GM18867 (cell line): ENCODE results near the gene SRP19.
"Not testable (repeated sequence)": the region's sequence is repeated elsewhere in the genome, so short reads cannot be mapped to it uniquely, and the experiment has no call there.

Experiments
- ATAC-seq: cut with Tn5 transposase; IDR thresholded peaks from one replicate; pipeline ENCODE4 v1.9.1; 2021; ENCODE audit warnings: mild to moderate bottlenecking, moderate library complexity; ENCODE audit not compliant: unreplicated experiment

The SRP19 gene

DNA sequence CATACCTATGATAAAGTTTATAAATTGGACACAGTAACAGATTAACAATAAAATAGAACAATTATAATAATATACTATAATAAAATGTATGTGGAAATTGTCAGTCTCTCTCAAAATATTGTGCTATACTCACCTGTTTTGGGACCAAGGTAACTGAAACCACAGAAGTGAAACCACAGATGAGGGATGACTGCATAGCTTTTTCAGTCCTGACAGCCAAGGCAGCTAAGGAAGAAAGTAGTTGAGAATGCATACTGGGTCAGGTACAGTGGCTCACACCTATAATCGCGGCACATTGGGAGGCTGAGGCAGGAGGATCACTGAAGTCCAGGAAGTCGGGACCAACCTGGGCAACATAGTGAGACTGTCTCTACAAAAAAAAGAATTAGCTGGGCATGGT lies 8.9 kb downstream of the SRP19 start:
- peak; percentile 88 for ATAC-seq

DNA sequence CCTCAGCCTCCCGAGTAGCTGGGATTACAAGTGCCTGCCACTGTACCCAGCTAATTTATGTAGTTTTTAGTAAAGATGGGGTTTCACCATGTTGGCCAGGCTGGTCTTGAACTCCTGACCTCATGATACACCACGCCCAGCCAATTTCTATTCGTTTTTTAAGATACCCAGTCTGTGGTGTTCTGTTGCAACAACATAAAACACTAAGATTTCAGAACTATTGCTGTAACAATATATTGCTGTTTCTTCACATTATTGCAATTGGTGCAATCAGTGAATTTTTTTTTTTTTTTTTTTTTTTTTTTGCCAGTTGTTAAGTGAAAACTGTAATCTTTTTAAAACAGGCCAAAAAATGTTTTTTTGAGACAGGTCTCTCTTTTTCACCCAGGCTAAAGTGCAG lies 9.9 kb downstream of the SRP19 start:
- no peak for ATAC-seq

DNA sequence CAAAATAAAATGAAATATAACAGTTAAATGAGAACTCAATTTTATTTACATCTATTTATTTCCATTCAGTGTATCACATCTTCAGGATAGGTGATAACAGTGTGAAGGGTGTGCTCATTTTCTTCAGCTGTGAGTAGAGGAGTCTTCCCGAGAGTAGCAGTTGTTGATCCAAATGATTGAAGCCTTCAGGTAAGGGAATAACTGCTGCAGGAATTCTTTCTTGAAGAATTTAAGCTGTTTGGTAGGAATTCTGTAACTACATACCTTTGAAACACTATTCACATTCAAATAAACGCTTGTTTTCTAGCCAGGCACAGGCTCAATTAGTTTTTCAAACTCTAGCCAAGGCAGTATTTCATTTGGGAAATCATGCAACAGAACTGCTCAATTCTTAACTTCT lies 15.3 kb downstream of the SRP19 start:
- ATAC-seq, result no peak

DNA sequence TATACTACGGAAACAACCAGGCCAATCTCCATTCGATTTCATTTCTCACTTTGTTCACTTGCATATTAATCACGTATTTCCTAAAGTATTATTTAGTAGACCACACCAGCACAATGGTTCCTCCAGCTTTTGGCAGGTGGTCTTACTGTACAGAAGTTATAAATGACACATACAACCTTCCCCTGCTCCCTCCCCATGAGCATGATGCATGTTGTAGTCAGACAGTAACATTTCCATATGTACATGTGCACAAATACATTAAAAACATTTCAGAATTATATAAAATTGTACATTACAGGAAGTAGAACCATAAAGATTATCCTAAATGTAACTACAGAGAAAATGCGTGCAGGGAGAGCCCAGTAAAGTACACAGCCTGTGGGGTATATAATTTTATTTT lies 17.0 kb downstream of the SRP19 start:
- no peak for ATAC-seq

DNA sequence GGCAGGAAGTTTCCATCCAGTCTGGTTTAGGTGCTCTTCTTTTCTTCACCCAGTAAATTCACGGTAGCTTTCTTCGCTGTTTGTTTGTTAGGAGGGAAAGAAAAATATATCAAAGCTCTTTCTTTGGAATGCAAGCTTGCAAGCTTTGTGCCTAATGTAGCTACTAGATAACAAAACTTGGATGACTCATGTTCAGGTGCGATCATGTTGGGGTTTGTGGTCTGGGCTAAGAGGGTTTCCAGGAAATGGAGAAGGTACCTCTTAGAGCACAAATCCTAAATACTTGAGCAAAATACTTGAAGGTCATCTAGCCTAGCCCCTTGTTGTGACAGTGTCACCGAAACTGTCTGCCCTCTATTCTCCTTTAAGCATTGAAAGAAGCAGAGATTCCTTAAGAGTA lies 17.7 kb downstream of the SRP19 start:
- no peak for ATAC-seq

DNA sequence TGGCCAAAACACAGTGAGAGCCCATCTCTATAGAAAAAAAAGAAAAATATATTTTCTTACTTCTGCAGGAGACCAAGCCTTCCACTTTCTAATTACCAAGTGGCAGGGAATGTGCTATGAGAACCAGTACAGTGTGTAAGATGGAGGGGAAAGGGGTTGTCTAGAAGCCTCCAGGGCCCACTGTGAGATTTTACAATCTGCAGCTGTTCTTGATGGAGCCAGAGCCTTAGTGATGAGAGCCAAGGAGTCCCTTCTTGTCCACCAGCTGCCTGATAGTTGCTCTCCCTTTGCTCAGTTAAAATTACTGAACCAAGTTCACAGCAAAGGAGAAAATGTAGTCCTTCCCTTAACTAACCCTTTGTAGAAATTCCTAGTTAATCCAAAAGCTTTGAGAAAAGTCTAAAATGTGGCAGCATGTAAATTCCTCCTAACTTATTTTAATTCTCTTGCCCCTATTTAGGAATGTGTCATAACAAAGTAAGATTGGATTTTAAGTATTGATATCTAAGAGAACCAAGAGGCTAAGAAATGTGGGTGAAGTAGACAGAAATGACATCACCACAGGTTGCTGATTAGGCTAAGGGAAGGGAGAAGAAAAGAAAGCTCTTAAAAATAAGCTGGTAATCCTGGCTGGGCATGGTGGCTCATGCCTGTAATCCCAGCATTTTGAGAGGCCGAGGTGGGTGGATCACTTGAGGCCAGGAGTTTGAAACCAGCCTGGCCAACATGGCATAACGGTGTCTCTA lies 19.3 kb downstream of the SRP19 start:
- no peak for ATAC-seq

DNA sequence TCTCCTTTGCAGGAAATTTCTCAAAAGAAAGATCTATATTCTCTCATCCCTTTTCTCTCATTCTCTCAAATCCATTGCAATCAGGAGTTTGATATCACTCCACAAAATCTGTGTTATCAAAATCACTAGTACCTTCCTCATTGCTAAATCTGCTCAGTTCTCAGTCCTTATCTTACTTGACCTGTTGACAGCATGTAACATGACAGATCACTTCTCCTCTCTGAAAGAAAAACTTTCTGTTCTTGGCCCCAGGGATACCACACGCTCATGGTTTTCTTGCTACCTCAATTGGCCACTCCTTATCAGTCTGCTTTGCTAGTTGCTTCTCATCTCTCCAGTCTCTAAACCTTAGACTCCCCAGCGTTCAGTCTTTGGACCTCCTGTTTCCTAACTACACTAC lies 22.1 kb downstream of the SRP19 start:
- ATAC-seq, result no peak

DNA sequence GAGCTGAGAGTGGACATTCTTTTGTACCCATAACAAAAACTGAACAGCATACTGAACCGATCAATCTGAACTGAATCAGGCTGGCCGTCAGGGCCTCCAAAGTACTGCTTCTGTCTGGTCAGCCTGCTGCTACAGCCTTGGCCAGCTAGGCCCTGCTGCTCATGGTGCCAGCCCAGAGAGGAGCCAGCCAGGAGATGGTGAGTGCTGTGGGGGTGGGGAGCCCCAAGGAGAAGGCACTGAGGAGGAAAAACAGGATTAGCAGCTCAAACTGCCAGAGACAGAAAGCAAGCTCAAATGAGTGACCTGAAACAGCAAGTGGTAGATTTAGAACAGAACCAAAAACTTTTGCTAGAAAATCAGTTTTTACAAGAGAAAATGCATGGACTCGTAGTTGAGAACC lies 23.9 kb downstream of the SRP19 start:
- no peak for ATAC-seq

DNA sequence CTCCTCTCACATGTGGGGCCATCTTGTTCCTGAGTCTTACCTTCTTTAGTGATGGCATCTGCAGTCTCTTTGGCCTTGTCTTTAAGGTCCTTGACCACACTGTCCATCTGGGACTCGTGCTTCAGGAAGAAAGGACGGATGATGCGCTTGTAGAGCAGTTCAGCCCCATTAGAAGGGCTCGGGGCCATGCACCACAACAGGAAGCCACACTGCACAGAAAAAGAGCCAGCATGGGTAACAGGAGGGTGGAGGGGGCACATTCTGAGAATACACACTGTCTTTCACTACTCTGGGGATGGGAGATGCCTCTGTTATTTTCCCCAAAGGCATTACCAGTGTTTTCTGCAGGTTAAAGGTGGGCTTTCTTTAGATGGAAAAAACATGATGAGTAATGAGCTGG lies 25.9 kb downstream of the SRP19 start:
- ATAC-seq, result no peak

DNA sequence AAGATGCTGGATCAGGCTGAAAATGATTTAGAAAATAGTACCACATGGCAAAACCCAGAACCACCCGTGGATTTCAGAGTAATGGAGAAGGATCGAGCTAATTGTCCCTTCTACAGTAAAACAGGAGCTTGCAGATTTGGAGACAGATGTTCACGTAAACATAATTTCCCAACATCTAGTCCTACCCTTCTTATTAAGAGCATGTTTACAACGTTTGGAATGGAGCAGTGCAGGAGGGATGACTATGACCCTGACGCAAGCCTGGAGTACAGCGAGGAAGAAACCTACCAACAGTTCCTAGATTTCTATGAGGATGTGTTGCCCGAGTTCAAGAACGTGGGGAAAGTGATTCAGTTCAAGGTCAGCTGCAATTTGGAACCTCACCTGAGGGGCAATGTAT lies 31.0 kb downstream of the SRP19 start:
- ATAC-seq, result not testable (repeated sequence)

DNA sequence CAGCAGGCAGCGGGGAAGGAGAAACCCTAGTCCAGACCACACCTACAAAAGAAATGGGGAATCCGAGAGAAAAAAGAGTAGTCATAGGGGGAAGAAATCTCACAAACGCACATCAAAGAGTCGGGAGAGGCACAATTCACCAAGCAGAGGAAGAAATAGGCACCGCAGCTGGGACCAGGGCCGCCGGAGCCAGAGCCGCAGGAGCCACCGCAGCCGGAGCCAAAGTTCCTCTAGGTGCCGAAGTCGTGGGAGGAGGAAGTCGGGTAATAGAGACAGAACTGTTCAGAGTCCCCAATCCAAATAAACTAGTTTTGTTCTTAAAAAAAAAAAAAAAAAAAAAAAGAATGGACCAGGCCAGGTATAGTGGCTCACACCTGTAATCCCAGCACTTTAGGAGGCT lies 31.7 kb downstream of the SRP19 start:
- no peak for ATAC-seq

DNA sequence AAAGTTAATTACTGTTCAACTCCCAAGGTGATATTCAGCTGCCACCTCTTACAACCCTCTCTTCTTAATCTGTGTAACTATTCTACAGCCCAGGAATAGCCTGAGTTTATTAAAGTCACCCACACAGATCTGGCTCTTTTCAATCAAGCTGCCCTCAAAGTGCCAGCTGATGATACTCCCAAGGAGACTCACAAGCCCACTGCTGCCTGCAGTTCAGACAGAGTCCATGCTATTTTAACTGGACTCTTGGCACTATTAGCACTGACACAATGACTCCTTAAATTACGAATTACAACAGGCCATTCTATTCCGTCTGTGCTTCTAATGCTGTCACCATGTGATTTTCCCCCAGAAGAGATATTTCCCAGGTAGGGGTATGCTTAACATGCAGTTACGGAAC lies 34.6 kb downstream of the SRP19 start:
- ATAC-seq, result no peak

DNA sequence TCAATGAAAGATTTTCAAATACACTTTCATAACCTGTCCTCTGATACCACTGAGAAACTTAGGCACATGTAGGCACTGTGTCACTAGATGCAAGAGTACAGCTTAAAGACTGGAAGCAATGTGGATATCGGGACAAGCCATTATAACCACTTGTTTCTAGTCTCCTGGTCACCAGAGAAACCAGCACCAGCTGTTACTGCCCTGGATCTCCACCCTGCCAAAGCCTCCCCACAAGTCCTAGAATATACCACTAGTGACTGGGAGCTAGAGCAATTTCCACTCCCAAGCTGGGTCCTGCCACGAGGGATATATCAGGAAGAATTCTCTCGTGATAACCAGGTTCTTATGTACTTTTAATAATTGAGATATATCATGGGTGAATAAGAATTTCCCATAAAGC lies 41.5 kb downstream of the SRP19 start:
- no peak for ATAC-seq

DNA sequence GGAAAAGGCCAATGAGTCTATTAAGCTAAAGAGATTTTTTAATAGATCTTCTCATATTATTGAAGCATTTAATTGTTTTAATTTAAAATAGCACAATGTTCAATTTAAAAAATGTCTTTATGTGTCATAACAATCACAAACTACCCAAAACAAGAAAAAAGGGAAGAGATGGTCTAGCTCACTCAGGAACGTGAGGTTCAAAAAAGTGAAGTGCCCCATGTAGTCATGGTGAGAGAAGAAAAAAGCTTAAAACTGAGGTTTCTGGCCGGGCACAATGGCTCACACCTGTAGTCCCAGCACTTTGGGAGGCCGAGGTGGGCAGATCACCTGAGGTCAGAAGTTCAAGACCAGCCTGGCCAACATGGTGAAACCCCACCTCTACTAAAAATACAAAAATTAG lies 43.9 kb downstream of the SRP19 start:
- ATAC-seq, result not testable (repeated sequence)

DNA sequence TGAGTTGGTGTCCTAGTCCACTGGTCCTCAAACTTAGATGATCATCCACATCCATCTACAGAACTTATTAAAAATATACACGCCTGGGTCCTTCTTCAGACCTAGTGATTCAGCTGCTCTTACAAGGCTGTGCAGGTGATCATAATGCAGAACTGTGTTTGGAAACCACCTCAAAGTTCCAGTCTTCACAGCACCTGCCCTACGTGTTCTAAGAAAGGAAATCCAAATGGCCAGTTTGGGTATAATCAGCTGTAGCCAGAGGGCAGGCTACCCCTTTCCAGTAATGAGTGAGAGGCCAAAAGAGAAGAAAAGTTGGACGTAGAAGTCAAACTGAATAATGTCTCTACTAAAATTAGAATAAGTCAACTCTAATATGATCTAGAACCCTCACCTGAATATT lies 45.5 kb downstream of the SRP19 start:
- ATAC-seq, result no peak

DNA sequence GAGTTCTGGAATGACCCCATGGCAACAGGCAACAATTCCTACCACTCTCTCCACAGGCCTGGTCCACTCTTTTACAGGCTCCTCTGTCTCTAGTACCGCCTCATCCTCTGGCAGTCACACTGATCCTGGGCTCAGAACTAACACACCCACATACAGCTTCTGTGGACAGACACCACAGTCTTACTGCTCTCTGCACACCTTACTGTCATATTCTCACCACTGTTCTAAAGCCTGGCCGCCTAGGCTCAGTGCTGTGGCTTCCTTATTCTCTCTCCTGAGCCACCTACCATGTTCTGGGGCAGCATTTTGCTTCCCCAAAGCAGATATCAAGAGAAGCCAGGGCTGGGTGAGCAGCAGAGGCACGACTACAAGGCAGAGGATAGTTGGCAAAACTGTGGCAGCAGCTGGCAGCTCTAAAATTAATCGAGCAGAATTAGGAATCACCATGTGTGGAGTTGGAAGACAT lies 46.1 kb downstream of the SRP19 start:
- no peak for ATAC-seq

DNA sequence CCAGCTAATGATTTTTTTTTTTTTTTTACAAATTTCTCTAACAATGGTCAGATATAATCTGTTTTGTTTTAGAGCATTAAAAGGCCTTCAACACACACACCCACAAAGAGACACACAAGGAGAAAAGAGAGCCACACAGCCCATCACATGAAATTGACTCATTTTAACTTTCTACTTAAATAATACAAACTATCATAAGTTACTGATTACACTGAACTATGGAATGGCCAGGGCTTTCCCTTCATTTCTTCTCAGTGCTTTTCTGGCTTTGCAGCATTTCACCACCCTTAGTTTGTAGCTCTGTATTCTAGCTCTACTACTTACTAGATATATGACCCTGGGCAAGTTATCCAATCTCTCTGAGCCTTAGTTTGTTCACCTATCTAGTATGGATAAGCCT lies 47.8 kb downstream of the SRP19 start:
- ATAC-seq, result no peak

DNA sequence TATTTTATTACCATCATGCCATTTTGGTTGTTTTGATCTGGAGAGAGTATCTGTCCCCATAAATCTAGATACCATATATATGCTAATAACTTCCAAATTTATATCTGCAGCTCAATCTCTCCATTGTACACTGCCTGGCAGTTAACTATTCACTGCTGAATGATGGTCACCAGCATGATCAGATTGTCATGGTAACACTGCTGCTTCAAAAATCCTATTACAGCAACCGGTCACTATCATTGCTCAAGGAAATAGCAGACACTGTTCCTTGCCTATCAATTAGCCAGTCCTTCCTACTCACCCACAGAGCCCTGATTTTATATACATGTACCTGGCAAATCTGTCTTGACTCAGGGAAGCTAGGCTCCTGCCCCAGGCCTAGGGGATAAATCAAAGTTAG lies 49.4 kb downstream of the SRP19 start:
- ATAC-seq, result no peak

DNA sequence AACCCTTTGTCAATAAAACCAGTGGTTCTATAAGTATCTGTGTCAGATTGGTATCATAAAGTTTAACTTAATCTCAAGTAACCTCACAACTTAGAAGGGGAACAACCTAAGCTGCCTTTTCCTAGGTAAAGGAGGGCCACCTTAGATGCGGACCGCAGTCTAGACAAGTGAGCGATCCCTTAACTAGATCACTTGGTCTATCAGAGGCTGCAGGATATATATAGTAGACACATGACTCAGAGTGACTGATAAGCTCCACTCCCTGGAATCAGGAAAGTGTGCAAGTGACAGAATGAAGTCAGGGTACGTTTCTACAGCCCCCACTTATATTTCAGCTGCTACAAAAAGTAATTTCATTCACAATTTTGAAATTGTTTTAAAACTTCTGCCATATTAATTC lies 53.5 kb downstream of the SRP19 start:
- no peak for ATAC-seq

DNA sequence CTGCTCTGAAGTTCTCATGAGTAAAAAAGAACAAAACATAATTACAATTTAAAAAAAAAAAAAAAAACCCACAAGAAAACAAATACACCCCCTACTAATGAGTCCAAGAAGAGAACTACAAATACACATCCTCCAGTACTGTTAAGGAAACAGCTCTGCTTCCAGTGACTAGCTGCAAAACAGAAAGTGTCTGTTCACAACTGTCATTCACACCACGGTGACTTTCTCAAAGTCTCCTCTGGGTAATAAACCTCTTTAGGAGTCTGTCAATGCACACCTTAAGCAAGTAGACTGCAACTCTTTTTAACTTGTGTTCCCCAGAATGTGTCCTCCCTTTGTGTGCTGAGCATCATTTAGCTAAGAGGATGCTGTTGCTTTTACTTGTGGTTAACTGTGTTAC lies 54.7 kb downstream of the SRP19 start:
- peak; percentile 69 for ATAC-seq

DNA sequence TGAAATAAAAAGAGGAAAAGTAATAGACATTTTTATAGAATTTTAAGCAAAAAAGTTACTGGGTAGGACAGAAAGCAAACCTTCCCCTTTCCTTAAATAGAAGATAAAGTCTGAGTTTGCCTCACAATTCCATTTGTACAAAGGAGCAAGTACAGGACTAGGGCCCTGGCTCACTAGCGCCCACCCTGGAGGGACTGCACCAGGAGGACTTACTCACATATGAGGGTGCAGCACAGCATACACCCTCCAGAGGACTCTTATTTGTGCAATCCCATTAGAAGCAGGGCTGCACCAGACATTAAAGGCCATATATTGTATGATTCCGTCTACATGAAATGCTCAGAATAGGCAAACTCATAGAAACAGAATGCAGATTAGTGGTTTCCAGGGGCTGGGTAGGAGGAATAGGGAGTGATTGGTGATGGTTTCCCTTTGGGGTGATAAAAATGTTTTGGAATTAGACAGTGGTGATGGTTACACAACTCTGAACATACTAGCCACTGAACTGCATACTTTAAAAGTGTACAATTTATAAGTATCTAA lies 56.4 kb downstream of the SRP19 start:
- ATAC-seq, result no peak

DNA sequence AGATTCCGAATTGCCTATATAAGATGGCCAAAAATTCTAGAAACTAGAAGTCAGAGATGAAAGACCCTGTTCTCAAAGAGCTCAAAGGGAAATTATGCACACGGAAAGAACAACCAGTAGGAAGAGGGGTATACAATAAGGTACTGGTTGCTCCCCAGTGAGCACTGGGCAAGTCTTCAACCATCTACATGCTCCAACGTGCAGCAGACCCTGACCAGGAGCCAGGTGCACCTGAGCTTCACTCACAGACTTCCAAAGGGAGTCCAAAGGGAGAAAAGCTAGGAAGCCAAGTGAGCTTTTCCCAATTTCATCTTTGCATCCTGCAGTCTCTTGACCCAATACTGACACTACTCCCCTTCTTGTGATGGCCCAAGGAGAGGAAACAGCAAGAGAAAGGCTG lies 57.0 kb downstream of the SRP19 start:
- no peak for ATAC-seq

DNA sequence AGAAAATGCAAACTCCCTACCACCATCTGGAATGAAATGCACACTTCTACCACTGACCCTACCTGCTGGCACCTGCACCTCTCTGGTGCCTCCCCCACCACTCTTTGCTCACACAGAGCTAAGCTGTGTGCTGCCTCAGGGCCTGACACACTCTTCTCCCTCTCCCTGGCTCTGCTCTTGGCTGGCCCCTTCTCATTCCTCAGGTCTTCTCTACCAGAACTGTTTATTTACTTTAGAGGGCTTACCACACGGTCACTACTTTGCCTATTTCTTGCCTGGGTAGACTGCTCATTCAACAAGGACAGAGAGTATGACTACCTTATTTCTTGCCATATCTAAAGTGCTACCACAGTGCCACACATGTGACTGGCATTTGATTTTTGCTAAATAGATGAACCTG lies 57.6 kb downstream of the SRP19 start:
- ATAC-seq, result no peak
